GM23338 (cell line): ENCODE results near the gene ADPGK. TPM values are rescaled to one million over a fixed set of nuclear protein-coding genes. Genes with fewer than 3 reads are reported as not detected.

Experiments used
- ATAC-seq: fragments of 200-7000 bp; cut with Tn5 transposase; 3 replicates; pipeline ENCODE4 v1.9.1; 2020
- DNase-seq: peaks from one replicate; pipeline ENCODE4 v3.0.0-alpha.2; 2015; ENCODE audit warnings: low spot score
- H2AFZ ChIP-seq: fragments of 200-600 bp; sonication (generic); 2 replicates; pipeline ENCODE4 v1.8.0; 2016; ENCODE audit warnings: antibody characterized with exemption, mild to moderate bottlenecking, moderate library complexity
- H3F3A ChIP-seq: fragments of 200-600 bp; sonication (generic); replicated peaks from 2 replicates; pipeline ENCODE4 v1.8.0; 2017; ENCODE audit warnings: antibody characterized with exemption, mixed run types, low read depth
- H3K27ac ChIP-seq: fragments of 200-600 bp; sonication (generic); 2 replicates; pipeline ENCODE4 v1.6.1; 2016; ENCODE audit warnings: low read depth
- H3K27me3 ChIP-seq: fragments of 200-600 bp; sonication (generic); 2 replicates; pipeline ENCODE4 v1.8.0; 2016; ENCODE audit warnings: mild to moderate bottlenecking, mixed run types, moderate library complexity; ENCODE audit not compliant: insufficient read depth
- H3K36me3 ChIP-seq: fragments of 200-600 bp; sonication (generic); 2 replicates; pipeline ENCODE4 v1.8.0; 2016; ENCODE audit warnings: mild to moderate bottlenecking; ENCODE audit not compliant: insufficient read depth
- H3K4me1 ChIP-seq: fragments of 200-600 bp; sonication (generic); 2 replicates; pipeline ENCODE4 v1.8.0; 2016; ENCODE audit warnings: mild to moderate bottlenecking, moderate library complexity; ENCODE audit not compliant: insufficient read depth
- H3K4me2 ChIP-seq: fragments of 200-600 bp; sonication (generic); 2 replicates; pipeline ENCODE4 v1.7.1; 2017; ENCODE audit warnings: mixed run types
- H3K4me3 ChIP-seq: fragments of 200-600 bp; sonication (generic); 2 replicates; pipeline ENCODE4 v1.6.1; 2016; ENCODE audit warnings: mixed run types
- H3K79me2 ChIP-seq: fragments of 200-600 bp; sonication (generic); replicated peaks from 2 replicates; pipeline ENCODE4 v1.8.0; 2017; ENCODE audit warnings: mild to moderate bottlenecking; ENCODE audit not compliant: insufficient read depth
- H3K9me2 ChIP-seq: fragments of 200-600 bp; sonication (generic); 2 replicates; pipeline ENCODE4 v1.8.0; 2017; ENCODE audit not compliant: insufficient read depth
- H4K20me1 ChIP-seq: fragments of 200-600 bp; sonication (generic); replicated peaks from 2 replicates; pipeline ENCODE4 v1.8.0; 2017; ENCODE audit warnings: mild to moderate bottlenecking; ENCODE audit not compliant: insufficient read depth
- H3K27ac Mint-ChIP-seq: 2 replicates; pipeline ENCODE4 v1.8.0; 2020; ENCODE audit warnings: inconsistent platforms, mild to moderate bottlenecking, moderate library complexity, mixed read lengths
- H3K27me3 Mint-ChIP-seq: 3 replicates; pipeline ENCODE4 v1.8.0; 2022; ENCODE audit warnings: low read depth, mild to moderate bottlenecking, moderate library complexity, mixed read lengths, inconsistent platforms; ENCODE audit not compliant: insufficient read depth, poor library complexity
- H3K36me3 Mint-ChIP-seq: 3 replicates; pipeline ENCODE4 v1.8.0; 2021; ENCODE audit warnings: low read depth, mild to moderate bottlenecking, inconsistent platforms, moderate library complexity, mixed read lengths
- H3K4me1 Mint-ChIP-seq: 3 replicates; pipeline ENCODE4 v1.8.0; 2020; ENCODE audit warnings: mild to moderate bottlenecking, inconsistent platforms, mixed read lengths
- H3K4me3 Mint-ChIP-seq: 3 replicates; pipeline ENCODE4 v1.8.0; 2021; ENCODE audit warnings: moderate library complexity, mild to moderate bottlenecking, inconsistent platforms, mixed read lengths
- H3K9me3 Mint-ChIP-seq: 3 replicates; pipeline ENCODE4 v1.8.0; 2020; ENCODE audit warnings: moderate library complexity, mild to moderate bottlenecking, inconsistent platforms, mixed read lengths
- EZH2 ChIP-seq: fragments of 200-600 bp; sonication (generic); IDR thresholded peaks from one replicate; pipeline ENCODE4 v1.8.0; 2017; ENCODE audit warnings: antibody characterized with exemption, mild to moderate bottlenecking, low read depth; ENCODE audit not compliant: unreplicated experiment
- EZH2phosphoT487 ChIP-seq: fragments of 200-600 bp; sonication (generic); IDR thresholded peaks from one replicate; pipeline ENCODE4 v1.8.1; 2018; ENCODE audit warnings: antibody characterized with exemption; ENCODE audit not compliant: unreplicated experiment
- POLR2AphosphoS5 ChIP-seq: IDR thresholded peaks from 2 replicates; pipeline ENCODE4 v1.6.1; 2016; ENCODE audit warnings: antibody characterized with exemption, low read depth
- STAT1 ChIP-seq: IDR thresholded peaks from one replicate; pipeline ENCODE4 v1.6.1; 2016; ENCODE audit warnings: antibody characterized with exemption; ENCODE audit not compliant: unreplicated experiment
- ZNF114 ChIP-seq: fragments of 250-450 bp; sonication (Bioruptor Pico); IDR thresholded peaks from 2 replicates; pipeline ENCODE4 v1.5.0; 2020; ENCODE audit warnings: mild to moderate bottlenecking, moderate library complexity
- ZNF331 ChIP-seq: fragments of 250-450 bp; sonication (Bioruptor Pico); IDR thresholded peaks from 2 replicates; pipeline ENCODE4 v1.5.0; 2020; ENCODE audit warnings: low read depth, mild to moderate bottlenecking, moderate library complexity
- polyA plus RNA-seq: library from polyadenylated mRNA; unstranded; fragments of >200 nt; fragmentation: Nextera tagmentation; extraction: Ambion mirVana; gene quantifications from 2 replicates; pipeline ENCODE4 v1.2.1, GENCODE V29; 2016
- total RNA-seq: library from RNA; depleted of rRNA; stranded (reverse); fragments of >200 nt; shearing (Covaris generic); gene quantifications from 2 replicates; pipeline ENCODE4 v1.2.3, GENCODE V29; 2014
- TF ChIP-seq, protein P1 (sequence below), 2 experiments: fragments of 200-600 bp in 1 of 2; sonication (generic) in 1 of 2; conservative IDR thresholded peaks; 2 replicates each; pipeline versions ENCODE4 v1.5.1 to v1.6.1; 2016 to 2017; ENCODE audit warnings: antibody characterized with exemption in 2 of 2, low read depth in 2 of 2, mild to moderate bottlenecking in 2 of 2, moderate library complexity in 1 of 2
- TF ChIP-seq, protein P2 (sequence below): IDR thresholded peaks from 2 replicates; pipeline ENCODE4 v1.6.1; 2016; ENCODE audit warnings: antibody characterized with exemption

The ADPGK gene
- total and polyA plus RNA-seq, 2 experiments from 2014 or later, result 21.5 to 57.0 TPM

DNA sequence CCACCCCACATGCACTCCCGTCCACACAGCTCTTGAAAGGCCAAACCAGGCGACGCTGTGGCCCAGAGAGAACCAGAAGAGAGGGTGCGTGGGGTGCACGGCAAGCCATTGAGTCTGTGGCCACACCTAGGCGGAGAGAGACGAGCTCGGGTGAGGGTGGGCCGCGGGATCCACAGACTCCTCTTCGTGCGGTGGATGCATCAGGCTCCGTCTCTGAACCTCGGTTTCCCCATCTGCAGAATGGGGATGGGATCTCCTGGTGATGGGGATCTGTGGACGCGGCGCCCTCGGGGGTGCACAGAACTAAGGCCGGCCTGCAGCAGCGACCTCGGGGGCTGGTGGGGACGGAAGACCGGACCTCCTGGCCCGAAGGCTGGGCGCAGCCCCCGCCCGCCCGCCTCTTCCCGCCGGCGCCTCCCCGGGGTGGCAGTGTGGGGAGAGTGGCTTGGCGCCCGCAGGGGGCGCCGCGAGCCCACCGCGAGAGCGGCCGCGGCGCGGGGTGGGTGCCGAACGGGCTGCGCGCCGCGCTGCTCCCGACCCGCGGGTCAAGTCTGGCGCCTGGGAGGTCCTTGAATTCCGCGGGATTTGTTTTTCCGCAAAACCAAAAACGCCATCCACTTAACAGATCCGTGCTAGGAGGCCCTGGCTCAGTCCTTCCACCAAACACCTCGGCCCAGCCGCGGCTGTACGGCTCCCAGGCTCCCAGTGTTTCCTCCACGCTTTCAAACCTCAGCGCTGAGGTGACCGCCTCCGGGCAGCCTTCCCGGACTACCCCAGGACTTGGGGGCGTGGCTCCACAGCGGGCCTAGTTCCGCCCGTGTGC, 13.2 kb upstream of the ADPGK start:
- H3K4me2 ChIP-seq, result peak overlapping the region; percentile 87
- H3K27ac ChIP-seq, result no peak overlapping the region
- no peak overlapping the region for H3K27ac Mint-ChIP-seq

DNA sequence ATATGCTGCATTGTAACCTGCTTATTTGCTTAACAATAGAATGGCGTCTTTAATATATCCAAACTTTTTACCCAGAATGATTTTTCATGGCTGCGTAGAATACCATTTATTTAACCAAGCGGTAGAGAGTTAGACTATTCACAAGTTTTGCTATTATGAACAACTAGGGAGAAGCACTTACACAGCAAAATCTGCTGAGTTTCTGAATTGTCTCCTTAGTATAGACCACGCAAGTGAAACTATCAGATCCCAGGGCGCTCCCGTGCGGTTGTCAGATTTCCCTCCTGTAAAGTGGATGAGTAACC, 12.6 kb upstream of the ADPGK start:
- Mint-ChIP-seq H3K4me3 (peak overlapping the region; percentile 80), H3K27me3 (peaks cover 7% of the 10 kb centered on the region)

More for the DNA sequence above, 13.2 kb upstream of the ADPGK start:
- Histone ChIP-seq H2AFZ (peak overlapping the region; percentile 99), H3F3A (no peaks in the 10 kb centered on the region), H3K4me1 (no peaks in the 10 kb centered on the region), H3K36me3 (no peaks in the 10 kb centered on the region), H3K27me3 (peaks cover 15% of the 10 kb centered on the region), H4K20me1 (no peaks in the 10 kb centered on the region), H3K79me2 (no peaks in the 10 kb centered on the region), H3K4me3 (peak overlapping the region; percentile 77), H3K9me2 (no peaks in the 10 kb centered on the region)
- no peak for TF ChIP-seq ZNF331 (CRISPR knock-in tag)
- no peak for TF ChIP-seq EZH2phosphoT487
- no peak for TF ChIP-seq STAT1
- no peak for TF ChIP-seq ZNF114 (CRISPR knock-in tag)
- TF ChIP-seq, protein P1, sequence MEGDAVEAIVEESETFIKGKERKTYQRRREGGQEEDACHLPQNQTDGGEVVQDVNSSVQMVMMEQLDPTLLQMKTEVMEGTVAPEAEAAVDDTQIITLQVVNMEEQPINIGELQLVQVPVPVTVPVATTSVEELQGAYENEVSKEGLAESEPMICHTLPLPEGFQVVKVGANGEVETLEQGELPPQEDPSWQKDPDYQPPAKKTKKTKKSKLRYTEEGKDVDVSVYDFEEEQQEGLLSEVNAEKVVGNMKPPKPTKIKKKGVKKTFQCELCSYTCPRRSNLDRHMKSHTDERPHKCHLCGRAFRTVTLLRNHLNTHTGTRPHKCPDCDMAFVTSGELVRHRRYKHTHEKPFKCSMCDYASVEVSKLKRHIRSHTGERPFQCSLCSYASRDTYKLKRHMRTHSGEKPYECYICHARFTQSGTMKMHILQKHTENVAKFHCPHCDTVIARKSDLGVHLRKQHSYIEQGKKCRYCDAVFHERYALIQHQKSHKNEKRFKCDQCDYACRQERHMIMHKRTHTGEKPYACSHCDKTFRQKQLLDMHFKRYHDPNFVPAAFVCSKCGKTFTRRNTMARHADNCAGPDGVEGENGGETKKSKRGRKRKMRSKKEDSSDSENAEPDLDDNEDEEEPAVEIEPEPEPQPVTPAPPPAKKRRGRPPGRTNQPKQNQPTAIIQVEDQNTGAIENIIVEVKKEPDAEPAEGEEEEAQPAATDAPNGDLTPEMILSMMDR (conservative IDR thresholded peaks at IDR 0.05; ENCODE audit: low read depth in 2 of 2), result peak; percentile 39 to 68
- no peak for TF ChIP-seq POLR2AphosphoS5
- TF ChIP-seq, protein P2, sequence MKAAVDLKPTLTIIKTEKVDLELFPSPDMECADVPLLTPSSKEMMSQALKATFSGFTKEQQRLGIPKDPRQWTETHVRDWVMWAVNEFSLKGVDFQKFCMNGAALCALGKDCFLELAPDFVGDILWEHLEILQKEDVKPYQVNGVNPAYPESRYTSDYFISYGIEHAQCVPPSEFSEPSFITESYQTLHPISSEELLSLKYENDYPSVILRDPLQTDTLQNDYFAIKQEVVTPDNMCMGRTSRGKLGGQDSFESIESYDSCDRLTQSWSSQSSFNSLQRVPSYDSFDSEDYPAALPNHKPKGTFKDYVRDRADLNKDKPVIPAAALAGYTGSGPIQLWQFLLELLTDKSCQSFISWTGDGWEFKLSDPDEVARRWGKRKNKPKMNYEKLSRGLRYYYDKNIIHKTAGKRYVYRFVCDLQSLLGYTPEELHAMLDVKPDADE, result no peak
- no peak for TF ChIP-seq EZH2
- Mint-ChIP-seq H3K36me3 (no peaks in the 10 kb centered on the region), H3K9me3 (no peaks in the 10 kb centered on the region), H3K4me3 (peak overlapping the region; percentile 80), H3K27me3 (peaks cover 7% of the 10 kb centered on the region), H3K4me1 (peaks cover 15% of the 10 kb centered on the region; the same call in 2 of the 3 replicates)
- ATAC-seq (peak; percentile 88), DNase-seq (peak; percentile 80)

More for the DNA sequence above, 12.6 kb upstream of the ADPGK start:
- ATAC-seq, result no peak
- Mint-ChIP-seq H3K4me1 (peaks cover 15% of the 10 kb centered on the region; the same call in 2 of the 3 replicates), H3K9me3 (no peaks in the 10 kb centered on the region), H3K36me3 (no peaks in the 10 kb centered on the region), H3K27ac (no peak overlapping the region)
- Histone ChIP-seq H3K27me3 (peaks cover 15% of the 10 kb centered on the region), H4K20me1 (no peaks in the 10 kb centered on the region), H3K79me2 (no peaks in the 10 kb centered on the region), H2AFZ (peak overlapping the region; percentile 99), H3K9me2 (no peaks in the 10 kb centered on the region), H3K27ac (no peak overlapping the region), H3K36me3 (no peaks in the 10 kb centered on the region), H3K4me2 (peak overlapping the region; percentile 87), H3F3A (no peaks in the 10 kb centered on the region), H3K4me1 (no peaks in the 10 kb centered on the region), H3K4me3 (peak overlapping the region; percentile 77)
- DNase-seq, result no peak
- TF ChIP-seq EZH2phosphoT487, result no peak
- TF ChIP-seq, protein P1 (conservative IDR thresholded peaks at IDR 0.05; ENCODE audit: low read depth in 2 of 2), result 0 out of 4 replicates have a peak, but pooled peaks of 1 of the 2 experiments have one; percentile 5
